Frontal cortex (tissue), 4 donors: ENCODE measurements around the gene FGFRL1. TPM values are rescaled to one million over a fixed set of nuclear protein-coding genes. Genes with fewer than 3 reads are reported as not detected.
"Not testable (repeated sequence)": the region's sequence is repeated elsewhere in the genome, so short reads cannot be mapped to it uniquely, and the experiment has no call there.

Source experiments
- DNase-seq, 2 donors: peaks; one replicate each; pipeline ENCODE4 v3.0.0; 2012; ENCODE audit warnings: low spot score in 2 of 2
- FAIRE-seq: peaks from 2 replicates; lab custom pipeline; 2012; peaks lifted over from hg19 to GRCh38; lab: Jason Lieb, UNC
- total RNA-seq: library from RNA; depleted of rRNA; stranded (reverse); fragments of >200 nt; gene quantifications from one replicate; pipeline ENCODE4 v1.2.3, GENCODE V29; 2014
- donor health status: control.
- donor health status: control.
- donor health status: control.

The FGFRL1 gene
- total RNA-seq, 1 donor from 2014 or later: 2.0 TPM

GRCh38 chr4:1033840-1034551 is 22.6 kb downstream of the FGFRL1 start:
- DNase-seq (peak in 1 of 2 donors; percentile 72), FAIRE-seq (no peak)

GRCh38 chr4:1035510-1035909 is 24.1 kb downstream of the FGFRL1 start:
- DNase-seq (peak; percentile 88 to 92), FAIRE-seq (no peak)

- FAIRE-seq: no peak
- no peak for DNase-seq
These were observed 24.7 kb downstream of the FGFRL1 start for GRCh38 chr4:1036095-1036494.

- FAIRE-seq (no peak), DNase-seq (no peak)
These were observed 25.8 kb downstream of the FGFRL1 start for GRCh38 chr4:1036976-1037810.

GRCh38 chr4:1038948-1039492 is 27.6 kb downstream of the FGFRL1 start:
- DNase-seq (no peak), FAIRE-seq (no peak)

GRCh38 chr4:1039493-1040343 is 28.3 kb downstream of the FGFRL1 start:
- no peak for DNase-seq
- FAIRE-seq: no peak

- DNase-seq (no peak), FAIRE-seq (no peak)
These were observed 29.1 kb downstream of the FGFRL1 start for GRCh38 chr4:1040344-1041146.

- no peak for DNase-seq
- no peak for FAIRE-seq
These were observed 29.9 kb downstream of the FGFRL1 start for GRCh38 chr4:1041147-1041935.

GRCh38 chr4:1041936-1042330 is 30.5 kb downstream of the FGFRL1 start:
- FAIRE-seq (no peak), DNase-seq (no peak)

- FAIRE-seq (no peak), DNase-seq (no peak)
These were observed 31.1 kb downstream of the FGFRL1 start for GRCh38 chr4:1042352-1043055.

- DNase-seq: no peak
- FAIRE-seq: no peak
These were observed 31.7 kb downstream of the FGFRL1 start for GRCh38 chr4:1043162-1043561.

GRCh38 chr4:1043651-1044468 is 32.4 kb downstream of the FGFRL1 start:
- no peak for FAIRE-seq

GRCh38 chr4:1044469-1045192 is 33.2 kb downstream of the FGFRL1 start:
- no peak for DNase-seq
- no peak for FAIRE-seq

More at GRCh38 chr4:1043651-1044468, 32.4 kb downstream of the FGFRL1 start:
- peak; percentile 69 to 79 for DNase-seq

- DNase-seq: peak in 1 of 2 donors; percentile 12
- no peak for FAIRE-seq
These were observed 33.8 kb downstream of the FGFRL1 start for GRCh38 chr4:1045193-1045594.

- DNase-seq (peak in 1 of 2 donors; percentile 17), FAIRE-seq (no peak)
These were observed 34.3 kb downstream of the FGFRL1 start for GRCh38 chr4:1045595-1046201.

GRCh38 chr4:1046581-1047011 is 35.2 kb downstream of the FGFRL1 start:
- not testable (repeated sequence) for FAIRE-seq
- DNase-seq: peak in 1 of 2 donors; percentile 55
